ENCODE results near the gene MON2.
"Not testable (repeated sequence)": the region's sequence is repeated elsewhere in the genome, so short reads cannot be mapped to it uniquely, and the experiment has no call there.

The MON2 gene

DNA sequence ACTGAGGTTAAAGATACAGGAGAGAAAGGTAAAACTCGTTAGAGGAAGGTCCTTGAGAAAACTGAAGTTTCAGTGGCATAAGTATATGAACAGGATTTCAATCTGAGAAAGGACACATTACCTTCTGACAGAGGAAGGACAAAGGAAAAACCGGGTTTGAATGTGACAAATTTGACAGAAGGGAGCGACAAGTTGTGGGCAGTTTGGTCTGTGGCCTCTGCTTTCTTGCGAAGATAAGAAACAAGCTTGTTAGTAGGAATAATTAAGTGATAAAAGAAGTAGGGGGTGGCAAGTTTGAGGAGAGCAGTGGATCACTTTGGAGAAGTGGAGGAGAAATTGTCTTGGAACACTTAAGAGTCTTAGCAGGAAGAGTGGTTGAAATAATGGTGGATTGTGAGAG, 5.1 kb downstream of the MON2 start:
- DNase-seq: no peak

DNA sequence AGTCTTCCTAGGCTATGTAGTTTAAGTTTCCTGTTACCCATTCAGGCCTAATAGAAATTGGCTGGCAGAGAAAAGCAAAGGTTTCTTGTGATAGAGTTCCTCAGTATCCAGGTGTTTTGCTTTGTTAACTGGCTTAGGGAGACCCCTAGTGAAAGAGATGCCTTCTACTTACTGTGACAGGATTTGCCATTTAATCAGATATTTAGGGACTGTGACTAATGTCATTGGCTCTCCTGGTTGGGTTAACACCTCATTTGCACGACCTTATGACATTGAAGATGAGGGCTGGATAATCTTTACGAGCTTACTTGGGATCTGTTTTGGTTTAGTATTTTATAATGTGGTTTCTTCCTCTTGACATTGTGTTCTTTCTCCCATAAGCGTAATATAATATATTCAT, 5.8 kb downstream of the MON2 start:
- no peak for DNase-seq

DNA sequence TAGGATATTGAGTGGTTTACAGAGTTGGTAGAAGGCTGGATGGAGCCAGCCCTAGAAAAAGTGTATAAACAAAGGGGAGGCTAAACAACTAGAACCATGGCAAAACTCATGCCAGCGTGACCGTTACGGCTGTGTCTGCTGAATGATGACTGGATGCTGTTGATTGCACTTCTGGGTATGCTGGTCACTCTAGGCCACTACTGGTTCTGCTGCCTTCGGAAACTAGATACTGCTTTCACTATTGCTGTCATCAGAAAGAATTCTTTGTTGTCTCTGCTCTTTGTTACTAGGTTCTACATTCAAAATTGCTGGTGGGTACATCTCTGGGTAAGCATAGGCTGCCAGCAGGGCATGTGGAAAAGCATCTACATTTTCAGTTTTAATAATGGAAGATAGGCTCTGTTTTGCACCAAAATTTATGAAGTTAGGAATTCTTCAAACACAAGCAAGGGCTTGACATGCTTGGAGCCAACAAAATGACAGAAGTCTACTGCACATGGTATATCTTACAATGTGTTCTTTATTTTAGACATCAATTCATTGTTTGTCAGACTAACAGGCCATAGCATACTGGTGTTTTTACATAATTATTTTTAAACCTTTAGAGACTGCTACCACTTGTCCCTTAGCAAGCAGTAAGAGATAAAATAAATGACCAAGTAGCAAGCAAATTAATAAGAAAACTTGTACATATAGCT, 15.4 kb downstream of the MON2 start:
- no peak for DNase-seq

DNA sequence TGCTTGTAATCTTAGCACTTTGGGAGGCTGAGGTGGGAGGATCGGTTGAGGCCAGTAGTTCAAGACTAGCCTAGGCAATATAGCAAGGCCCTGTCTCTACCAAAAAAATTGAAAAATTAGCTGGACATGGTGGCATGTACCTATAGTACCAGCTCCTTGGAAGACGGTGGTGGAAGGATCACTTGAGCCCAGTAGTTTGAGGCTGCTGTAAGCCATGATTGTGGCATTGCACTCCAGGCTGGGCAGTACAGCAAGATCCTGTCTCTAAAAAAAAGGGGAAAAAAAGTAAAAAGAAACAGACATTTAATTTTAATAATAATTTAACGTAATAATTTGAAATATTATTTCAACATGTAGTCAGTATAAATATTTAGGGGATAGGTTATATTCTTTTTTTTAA, 16.1 kb downstream of the MON2 start:
- DNase-seq: no peak

DNA sequence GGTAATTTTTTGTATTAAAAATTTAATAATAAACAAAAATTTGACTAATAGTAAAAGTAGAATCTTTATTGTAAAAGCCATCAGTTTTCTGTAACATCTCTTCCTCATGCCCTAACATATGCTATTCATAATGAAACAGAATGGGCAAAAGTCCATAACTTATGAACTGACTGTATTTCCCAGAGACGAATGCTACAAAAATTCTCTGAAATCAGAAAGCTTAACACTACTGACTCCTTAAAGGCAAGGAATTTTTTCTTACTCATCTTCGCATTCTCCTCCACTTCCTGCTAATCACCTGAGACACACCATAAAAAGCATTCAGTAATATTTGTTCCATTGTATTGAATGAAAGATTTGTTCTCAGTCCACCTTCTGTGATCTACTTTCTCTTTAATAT, 17.6 kb downstream of the MON2 start:
- no peak for DNase-seq

DNA sequence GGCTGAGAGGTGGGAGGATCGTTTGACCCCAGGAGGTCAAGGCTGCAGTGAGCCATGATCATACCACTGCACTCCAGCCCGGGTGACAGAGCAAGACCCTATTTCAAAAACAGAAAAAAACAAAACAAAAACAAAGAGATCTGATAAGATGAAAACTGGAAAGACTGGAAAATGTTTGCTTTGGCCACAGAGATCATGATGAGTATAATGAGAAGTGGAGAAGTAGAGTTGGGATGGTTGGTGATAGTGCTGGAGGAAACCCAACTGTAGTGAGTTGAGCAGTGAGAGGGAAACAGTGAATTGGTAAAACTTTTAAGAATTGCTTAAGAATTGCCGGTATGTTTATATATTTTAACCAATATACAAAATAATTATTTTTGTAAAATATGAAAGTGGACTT, 39.2 kb downstream of the MON2 start:
- DNase-seq: no peak

DNA sequence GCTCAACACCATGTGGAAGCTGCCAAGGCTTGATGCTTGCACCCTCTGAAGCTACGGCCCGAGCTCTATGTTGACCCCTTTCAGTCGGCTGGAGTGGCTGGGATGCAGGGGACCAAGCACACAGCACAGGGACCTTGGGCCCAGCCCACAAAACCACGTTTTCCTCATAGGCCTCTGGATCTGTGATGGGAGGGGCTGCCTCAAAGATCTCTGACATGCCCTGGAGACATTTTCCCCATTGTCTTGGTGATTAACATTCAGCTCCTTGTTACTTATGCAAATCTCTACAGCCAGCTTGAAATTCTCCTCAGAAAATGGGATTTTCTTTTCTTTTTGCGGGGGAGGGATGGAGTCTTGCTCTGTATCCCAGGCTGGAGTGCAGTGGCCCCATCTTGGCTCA, 46.3 kb downstream of the MON2 start:
- DNase-seq: no peak

DNA sequence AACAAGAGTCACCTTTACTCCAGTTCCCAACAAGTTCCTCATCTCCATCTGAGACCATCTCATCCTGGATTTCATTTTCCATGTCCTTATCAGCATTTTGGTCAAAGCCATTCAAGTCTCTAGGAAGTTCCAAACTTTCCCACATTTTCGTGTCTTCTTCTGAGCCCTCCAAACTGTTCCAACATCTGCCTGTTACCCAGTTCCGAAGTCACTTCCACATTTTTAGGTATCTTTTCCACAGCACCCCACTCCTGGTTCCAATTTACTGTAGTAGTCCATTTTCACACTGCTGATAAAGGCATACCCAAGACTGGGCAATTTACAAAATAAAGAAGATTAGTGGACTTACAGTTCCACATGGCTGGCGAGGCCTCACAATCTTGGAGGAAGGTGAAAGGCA, 47.5 kb downstream of the MON2 start:
- DNase-seq: not testable (repeated sequence)

DNA sequence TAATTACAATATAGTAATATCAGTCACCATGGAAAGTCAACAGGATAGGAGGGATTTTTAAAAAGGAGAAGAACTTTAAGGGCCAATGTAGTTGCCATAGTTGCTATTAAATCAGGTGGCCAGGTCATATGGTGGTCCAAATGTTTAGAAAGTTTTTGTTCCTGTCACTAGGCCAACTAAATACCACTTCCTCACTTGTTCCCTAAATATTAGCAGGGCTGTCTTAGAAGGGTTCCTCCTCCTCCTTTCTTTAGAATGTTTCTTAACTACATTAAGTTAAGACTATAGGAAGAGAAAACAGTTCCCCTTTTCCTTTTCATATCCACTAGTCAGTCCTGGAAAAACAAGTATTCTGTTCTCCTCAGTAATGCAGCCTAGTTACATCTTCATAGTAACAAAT, 50.3 kb downstream of the MON2 start:
- DNase-seq: no peak

DNA sequence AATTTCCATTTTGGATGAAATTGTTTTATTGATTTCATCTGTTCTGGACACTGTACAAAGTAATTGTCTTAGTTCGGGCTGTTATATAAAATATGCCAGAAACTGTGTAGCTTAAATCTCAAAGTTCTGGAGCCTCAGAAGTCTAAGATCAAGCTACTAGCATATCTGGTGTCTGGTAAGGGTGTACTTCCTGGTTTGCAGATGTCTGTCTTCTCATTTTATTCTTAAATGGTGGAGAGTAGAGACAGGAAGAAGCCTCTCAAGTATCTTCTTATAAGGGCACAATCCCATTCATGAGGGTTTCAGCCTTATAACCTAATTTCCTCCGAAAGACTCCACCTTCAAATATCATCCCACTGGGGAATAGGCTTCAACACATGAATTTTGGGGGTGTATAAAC, 51.3 kb downstream of the MON2 start:
- DNase-seq: no peak

DNA sequence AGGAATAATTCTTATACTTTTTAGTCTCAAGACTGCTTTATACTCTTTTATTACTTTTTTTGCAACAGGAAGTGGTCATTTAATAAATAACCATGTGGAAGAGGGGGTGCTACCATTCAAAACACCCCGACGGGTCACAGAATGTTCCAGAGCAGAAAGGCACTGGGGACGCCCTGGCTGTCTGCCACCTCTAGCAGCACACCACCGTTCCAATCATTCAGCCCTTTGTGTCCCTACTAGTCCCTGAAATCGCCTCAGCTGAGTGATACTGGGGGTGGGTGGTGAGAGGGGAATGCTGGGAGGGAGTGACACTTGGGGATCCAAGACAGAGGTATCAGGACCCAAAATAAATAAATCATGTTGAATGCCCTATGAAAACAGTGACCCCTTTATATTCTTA, 52.4 kb downstream of the MON2 start:
- DNase-seq: no peak

DNA sequence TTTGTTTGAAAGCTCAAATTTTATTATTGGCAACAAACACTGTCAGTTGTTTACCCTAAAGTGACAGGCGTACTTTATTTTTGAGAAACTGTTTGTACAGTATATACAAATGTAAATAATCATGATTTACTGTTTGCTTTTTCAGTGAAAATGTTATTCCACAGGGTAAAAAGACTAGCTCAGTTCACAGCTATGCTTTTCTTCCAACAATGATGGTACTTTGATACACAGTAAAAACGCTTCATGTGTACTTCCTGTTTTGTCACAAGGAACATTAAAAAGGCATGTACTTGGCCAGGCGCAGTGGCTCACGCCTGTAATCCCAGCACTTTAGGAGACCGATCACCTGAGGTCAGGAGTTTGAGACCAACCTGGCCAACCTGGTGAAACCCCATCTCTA, 53.7 kb downstream of the MON2 start:
- DNase-seq: no peak

DNA sequence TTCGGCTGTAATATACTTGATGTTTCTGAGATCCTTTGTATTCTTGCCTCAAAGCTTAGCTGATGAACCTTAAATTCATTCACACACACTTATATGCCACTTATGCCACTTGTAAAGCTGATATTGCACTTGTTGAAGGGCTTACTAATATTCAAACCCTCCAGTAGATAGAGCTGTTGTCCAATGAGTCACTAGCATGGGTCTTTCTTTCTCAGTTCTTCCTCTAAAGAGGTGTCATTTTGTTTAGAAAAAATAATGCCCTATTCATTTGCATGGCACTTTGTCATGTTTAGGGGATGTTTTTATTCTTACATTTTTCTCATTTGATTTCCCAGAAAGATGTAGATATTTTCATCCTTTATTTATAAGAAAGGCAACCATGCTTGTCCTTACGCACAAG, 56.4 kb downstream of the MON2 start:
- DNase-seq: no peak

DNA sequence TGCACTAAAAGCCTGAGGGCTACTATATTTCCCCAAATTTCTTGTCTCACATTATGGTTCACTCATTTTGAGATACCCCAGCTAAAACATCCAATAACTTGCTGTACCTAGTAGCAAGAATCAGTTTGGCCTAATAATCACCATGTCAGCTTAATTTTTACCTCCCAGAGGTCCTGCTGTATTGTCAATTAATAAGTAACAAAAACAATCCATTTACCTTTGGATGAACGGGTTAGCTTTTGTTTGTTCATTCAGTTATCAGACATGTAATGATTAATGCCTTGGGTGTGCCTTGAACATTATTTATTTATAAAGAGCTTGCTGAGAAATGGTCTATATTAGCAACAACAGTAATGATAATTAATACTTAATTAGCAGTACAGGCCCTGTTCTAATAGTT, 57.0 kb downstream of the MON2 start:
- DNase-seq: no peak

DNA sequence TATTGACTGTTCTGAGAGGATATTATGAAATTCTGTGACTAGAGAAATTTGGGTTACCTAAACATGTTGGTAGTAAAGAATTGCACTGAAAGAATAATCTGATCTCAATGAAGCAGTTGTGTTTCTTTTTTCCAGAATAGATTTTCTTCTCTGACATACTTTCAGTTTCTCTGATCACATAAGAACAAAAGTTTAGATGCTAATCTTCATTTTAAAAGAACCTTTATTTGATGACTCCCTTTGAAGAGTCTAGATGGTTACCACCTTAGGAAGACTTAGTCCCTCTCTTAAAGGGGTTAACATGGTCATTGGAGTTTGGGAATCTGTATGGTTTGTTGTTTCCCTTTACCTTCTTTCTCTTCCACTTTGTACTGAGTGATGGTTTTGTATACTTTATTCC, 58.6 kb downstream of the MON2 start:
- no peak for DNase-seq

DNA sequence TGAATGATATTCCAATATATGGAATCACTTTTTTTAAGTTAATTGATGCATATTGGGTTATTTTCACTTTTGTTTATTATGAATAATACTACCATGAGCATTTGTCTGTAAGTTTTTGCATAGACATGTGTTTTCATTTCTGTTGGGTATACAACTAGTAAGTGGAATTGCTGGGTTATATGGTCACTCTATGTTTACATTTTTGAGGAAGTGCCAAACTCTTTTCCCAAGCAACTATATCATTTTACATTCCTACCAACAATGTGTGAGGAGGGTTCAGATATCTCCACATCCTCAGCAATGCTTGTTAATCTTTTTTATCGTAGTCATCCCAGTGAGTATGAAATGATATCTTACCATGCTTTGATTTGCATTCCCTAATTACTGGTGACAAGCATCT, 64.0 kb downstream of the MON2 start:
- no peak for DNase-seq

DNA sequence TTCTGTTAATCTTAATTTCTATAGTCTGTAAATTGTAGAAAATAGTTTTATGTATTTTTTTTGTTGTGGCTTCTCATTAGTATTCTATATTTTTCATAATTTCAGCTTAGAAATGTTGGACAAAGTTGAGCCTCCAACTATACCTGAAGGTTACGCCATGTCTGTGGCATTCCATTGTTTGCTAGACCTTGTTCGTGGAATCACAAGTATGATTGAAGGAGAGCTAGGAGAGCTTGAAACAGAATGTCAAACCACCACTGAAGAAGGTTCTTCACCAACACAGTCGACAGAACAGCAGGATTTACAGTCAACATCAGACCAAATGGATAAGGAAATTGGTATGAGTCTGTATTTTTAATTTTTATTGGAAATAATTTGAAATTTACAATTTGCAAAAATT, 65.7 kb downstream of the MON2 start:
- no peak for DNase-seq

DNA sequence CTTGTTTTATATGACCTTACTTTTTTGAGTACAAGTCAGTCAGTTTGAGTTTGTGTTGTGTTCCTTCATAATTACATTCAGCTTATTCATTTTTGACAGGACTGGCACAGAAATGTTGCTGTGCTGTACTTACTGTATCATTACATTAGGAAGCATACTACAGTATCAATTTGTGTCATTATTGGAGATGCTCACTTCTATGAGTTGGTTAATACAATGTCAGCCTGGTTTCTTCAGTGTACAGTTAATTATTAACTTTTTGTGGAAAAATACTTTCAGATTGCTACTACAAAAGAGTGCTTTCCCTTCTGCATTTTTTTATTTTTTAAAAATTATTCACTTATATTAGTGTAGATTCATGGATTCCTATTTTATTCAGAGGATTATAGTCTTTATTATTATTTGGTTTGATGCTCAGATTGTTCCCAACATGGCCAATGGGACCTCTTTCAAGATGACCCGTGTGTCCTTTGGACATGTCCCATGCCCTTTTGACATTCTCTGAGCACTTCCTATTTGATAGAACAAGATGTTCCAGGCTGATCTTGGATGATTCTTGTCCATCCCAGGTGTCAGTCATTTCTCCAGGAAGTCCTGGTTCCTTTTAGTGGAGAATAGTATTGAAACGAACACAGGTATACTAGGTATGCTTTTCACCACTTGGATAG, 66.6 kb downstream of the MON2 start:
- no peak for DNase-seq

DNA sequence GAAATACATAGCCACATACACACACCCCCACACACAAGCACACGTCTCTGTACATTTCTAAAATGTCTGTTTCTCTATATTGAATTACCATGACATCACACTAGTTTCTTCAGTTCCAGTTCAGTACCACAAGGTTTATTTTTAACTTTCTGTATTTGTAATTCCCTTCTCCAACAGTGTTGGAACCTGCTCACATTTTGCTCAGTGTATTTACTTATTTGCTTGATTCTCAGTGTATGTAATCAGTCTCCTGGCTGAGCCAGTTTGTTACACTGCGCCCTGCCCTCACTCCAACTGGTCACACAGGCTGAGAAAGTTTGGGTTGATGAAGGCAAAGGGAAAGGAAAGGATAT, 67.1 kb downstream of the MON2 start:
- DNase-seq: no peak

DNA sequence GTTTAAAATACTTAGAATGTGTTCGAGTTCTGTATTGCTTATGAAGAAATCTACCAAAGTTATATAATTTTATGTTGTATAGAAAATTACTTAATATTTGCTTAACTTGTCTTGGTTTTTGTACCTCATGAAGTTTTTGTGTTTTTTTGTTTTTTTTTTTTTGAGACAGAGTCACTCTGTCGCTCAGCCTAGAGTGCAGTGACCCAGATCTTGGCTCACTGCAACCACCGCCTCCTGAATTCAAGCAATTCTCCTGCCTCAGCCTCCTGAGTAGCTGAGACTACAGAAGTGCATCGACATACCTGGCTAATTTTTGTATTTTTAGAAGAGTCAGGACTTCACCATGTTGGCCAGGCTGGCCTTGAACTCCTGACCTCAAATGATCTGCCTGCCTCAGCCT, 69.9 kb downstream of the MON2 start:
- DNase-seq: no peak

DNA sequence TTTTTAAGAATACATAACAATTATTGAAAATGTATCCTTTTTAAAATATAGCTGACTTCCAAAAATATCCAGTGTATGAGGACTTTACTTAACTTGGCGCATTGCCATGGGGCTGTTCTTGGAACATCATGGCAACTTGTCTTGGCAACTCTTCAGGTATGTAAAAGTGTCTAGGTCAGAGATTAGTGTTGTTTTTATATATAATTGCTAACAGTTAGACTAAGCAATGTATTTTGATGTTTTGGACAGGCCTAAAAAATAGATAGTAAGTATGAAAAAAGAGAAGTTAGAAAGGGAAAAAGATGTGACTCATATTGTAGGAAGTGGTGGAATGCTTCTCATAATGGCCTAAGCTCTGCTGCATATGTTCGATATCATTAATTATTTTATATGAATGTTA, 70.9 kb downstream of the MON2 start:
- DNase-seq: no peak

DNA sequence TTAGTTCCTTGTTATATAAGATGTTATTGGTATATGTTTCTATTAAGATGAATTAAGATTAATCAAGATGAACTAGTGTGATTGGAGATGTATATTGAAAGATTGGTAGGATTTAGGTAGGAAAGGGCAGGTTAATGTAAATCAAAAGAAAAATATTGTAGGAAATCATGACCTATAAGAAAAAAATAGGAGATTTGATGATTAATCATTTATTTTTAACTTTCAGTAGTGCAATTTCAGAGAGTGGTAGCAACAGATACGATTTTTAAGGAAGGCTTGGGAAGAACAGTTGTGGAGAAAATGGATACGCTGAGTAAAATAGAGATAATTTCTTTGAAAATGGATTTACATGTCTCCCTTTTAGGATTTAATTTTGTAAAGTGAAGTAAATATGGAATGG, 73.7 kb downstream of the MON2 start:
- DNase-seq: no peak

DNA sequence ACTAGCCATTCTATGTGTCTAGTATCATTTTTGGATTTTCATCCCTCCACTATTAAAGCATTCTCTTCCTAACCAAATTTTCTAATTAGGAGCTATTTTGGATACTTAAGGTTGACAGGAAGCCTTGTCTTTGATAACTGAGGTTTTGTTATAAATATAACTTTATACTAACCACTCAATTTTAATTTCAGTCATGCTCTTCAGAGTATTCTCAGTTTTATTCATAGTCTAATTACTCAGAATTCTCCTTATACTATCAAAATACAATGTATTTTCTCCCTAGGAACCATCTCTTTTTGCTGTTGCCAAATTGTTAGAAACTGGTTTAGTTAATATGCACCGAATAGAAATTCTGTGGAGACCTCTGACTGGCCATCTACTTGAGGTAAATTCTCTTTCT, 76.2 kb downstream of the MON2 start:
- no peak for DNase-seq

DNA sequence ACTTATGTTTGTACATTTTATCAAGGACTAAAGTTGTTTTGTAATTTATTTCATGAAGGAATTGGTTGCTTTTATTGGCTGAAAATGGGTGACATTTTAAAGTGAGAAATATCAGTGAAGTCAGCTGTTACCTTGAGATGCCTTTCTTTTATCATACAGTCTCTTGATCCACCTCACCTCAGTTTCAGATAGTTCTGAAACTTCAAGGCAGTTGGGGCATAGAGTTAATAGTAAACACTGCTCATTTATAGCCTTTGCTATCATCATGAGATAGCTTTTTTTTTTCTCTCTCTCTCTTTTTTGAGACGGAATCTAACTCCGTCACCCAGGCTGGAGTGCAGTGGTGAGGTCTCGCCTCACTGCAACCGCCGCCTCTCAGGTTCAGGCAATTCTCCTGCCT, 76.7 kb downstream of the MON2 start:
- no peak for DNase-seq

DNA sequence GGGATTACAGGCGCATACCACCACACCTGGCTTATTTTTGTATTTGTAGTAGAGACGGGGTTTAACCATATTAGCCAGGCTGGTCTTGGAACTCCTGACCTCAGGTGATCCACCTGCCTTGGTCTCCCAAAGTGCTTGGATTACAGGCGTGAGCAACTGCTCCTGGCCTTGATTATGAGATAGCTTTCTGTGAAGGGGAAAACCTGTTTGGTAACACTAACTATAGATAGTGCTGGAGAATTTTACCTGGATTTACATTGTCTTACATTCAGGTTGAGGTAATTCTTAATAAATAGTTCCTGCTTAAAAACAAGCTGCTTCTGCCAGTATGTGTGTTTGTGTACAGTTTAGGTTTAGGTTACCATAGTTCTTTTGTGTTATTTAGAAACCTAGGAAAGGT, 77.1 kb downstream of the MON2 start:
- no peak for DNase-seq

All from DMS153 (cell line).